HG02852 (cell line): ENCODE data around the gene DIP2C.
"Not testable (repeated sequence)": the region's sequence is repeated elsewhere in the genome, so short reads cannot be mapped to it uniquely, and the experiment has no call there.

Experiments
- ATAC-seq: cut with Tn5 transposase; IDR thresholded peaks from one replicate; pipeline ENCODE4 v1.9.1; 2021; ENCODE audit warnings: mild to moderate bottlenecking, moderate library complexity; ENCODE audit not compliant: unreplicated experiment

DIP2C gene

GRCh38 chr10:700183-700582, 10.7 kb upstream of the DIP2C start:
- ATAC-seq, result not testable (repeated sequence)

GRCh38 chr10:697097-697875, 7.8 kb upstream of the DIP2C start:
- ATAC-seq, result no peak

- no peak for ATAC-seq
These were observed 5.9 kb upstream of the DIP2C start for GRCh38 chr10:695396-695795.

- ATAC-seq, result no peak
These were observed 4.0 kb upstream of the DIP2C start for GRCh38 chr10:693506-693905.

GRCh38 chr10:692682-693351, 3.3 kb upstream of the DIP2C start:
- ATAC-seq, result no peak

- ATAC-seq, result no peak
These were observed 1.7 kb upstream of the DIP2C start for GRCh38 chr10:691216-691615.

GRCh38 chr10:690372-691161, 1.1 kb upstream of the DIP2C start:
- ATAC-seq, result no peak

- no peak for ATAC-seq
These were observed 382 bp downstream of the DIP2C start for GRCh38 chr10:689121-689451.

- no peak for ATAC-seq
These were observed 952 bp downstream of the DIP2C start for GRCh38 chr10:688312-689120.

GRCh38 chr10:687583-688311, 1.7 kb downstream of the DIP2C start:
- no peak for ATAC-seq

GRCh38 chr10:686155-686931, 3.1 kb downstream of the DIP2C start:
- ATAC-seq, result no peak

- ATAC-seq, result no peak
These were observed 3.9 kb downstream of the DIP2C start for GRCh38 chr10:685613-686012.

GRCh38 chr10:683448-684071, 5.9 kb downstream of the DIP2C start:
- ATAC-seq, result no peak

GRCh38 chr10:682931-683447, 6.5 kb downstream of the DIP2C start:
- no peak for ATAC-seq

- no peak for ATAC-seq
These were observed 7.7 kb downstream of the DIP2C start for GRCh38 chr10:681670-682318.

- ATAC-seq, result no peak
These were observed 8.7 kb downstream of the DIP2C start for GRCh38 chr10:680745-681144.

GRCh38 chr10:680146-680545, 9.3 kb downstream of the DIP2C start:
- no peak for ATAC-seq

GRCh38 chr10:679556-679955, 9.9 kb downstream of the DIP2C start:
- ATAC-seq, result no peak

GRCh38 chr10:678662-679005, 10.8 kb downstream of the DIP2C start:
- not testable (repeated sequence) for ATAC-seq
